Effector memory CD4-positive, alpha-beta T cell (primary cell): ENCODE data around the gene RANBP3L.
"Not testable (repeated sequence)": the region's sequence is repeated elsewhere in the genome, so short reads cannot be mapped to it uniquely, and the experiment has no call there.

Experiments
- DNase-seq, 3 donors: peaks; one replicate each; pipeline ENCODE4 v3.0.0-alpha.2; 2020
- H3K27ac ChIP-seq: 2 replicates; pipeline ENCODE4 v1.7.0; 2013; ENCODE audit warnings: mild to moderate bottlenecking, low read length, moderate library complexity; ENCODE audit not compliant: insufficient read depth, poor library complexity, severe bottlenecking
- H3K27me3 ChIP-seq: replicated peaks from 2 replicates; pipeline ENCODE4 v1.7.0; 2013; ENCODE audit warnings: mild to moderate bottlenecking, low read length; ENCODE audit not compliant: insufficient read depth, control insufficient read depth, poor library complexity, severe bottlenecking
- H3K36me3 ChIP-seq: 2 replicates; pipeline ENCODE4 v1.7.0; 2013; ENCODE audit warnings: mild to moderate bottlenecking, low read length, moderate library complexity; ENCODE audit not compliant: control insufficient read depth, insufficient read depth
- H3K4me1 ChIP-seq: 2 replicates; pipeline ENCODE4 v1.7.0; 2013; ENCODE audit warnings: low read length, mild to moderate bottlenecking; ENCODE audit not compliant: control insufficient read depth, insufficient read depth, poor library complexity, severe bottlenecking
- H3K4me3 ChIP-seq: 2 replicates; pipeline ENCODE4 v1.7.0; 2013; ENCODE audit warnings: low read length, low read depth, mild to moderate bottlenecking; ENCODE audit not compliant: insufficient read depth, poor library complexity, severe bottlenecking
- H3K9me3 ChIP-seq: 2 replicates; pipeline ENCODE4 v1.7.0; 2013; ENCODE audit warnings: mild to moderate bottlenecking, low read length, moderate library complexity; ENCODE audit not compliant: control insufficient read depth

RANBP3L gene

GRCh38 chr5:36209664-36210063 lies 92.0 kb downstream of the RANBP3L start:
- Histone ChIP-seq H3K27me3 (no peaks in the 10 kb centered on the region), H3K4me1 (no peaks in the 10 kb centered on the region), H3K27ac (no peak overlapping the region), H3K9me3 (no peaks in the 10 kb centered on the region), H3K4me3 (no peak overlapping the region), H3K36me3 (peaks cover 10% of the 10 kb centered on the region)
- no peak for DNase-seq

GRCh38 chr5:36208786-36209185 lies 92.9 kb downstream of the RANBP3L start:
- H3K36me3 ChIP-seq: peaks cover 7% of the 10 kb centered on the region
- no peak overlapping the region for H3K4me3 ChIP-seq

GRCh38 chr5:36206913-36207312 lies 94.8 kb downstream of the RANBP3L start:
- Histone ChIP-seq H3K4me1 (no peaks in the 10 kb centered on the region), H3K27ac (no peak overlapping the region)

More at GRCh38 chr5:36208786-36209185, 92.9 kb downstream of the RANBP3L start:
- no peaks in the 10 kb centered on the region for H3K9me3 ChIP-seq
- H3K4me1 ChIP-seq: no peaks in the 10 kb centered on the region
- no peaks in the 10 kb centered on the region for H3K27me3 ChIP-seq
- H3K27ac ChIP-seq: no peak overlapping the region
- DNase-seq: no peak

GRCh38 chr5:36205329-36205728 lies 96.4 kb downstream of the RANBP3L start:
- H3K27ac ChIP-seq: no peak overlapping the region

More at GRCh38 chr5:36206913-36207312, 94.8 kb downstream of the RANBP3L start:
- Histone ChIP-seq H3K27me3 (no peaks in the 10 kb centered on the region), H3K9me3 (no peaks in the 10 kb centered on the region), H3K36me3 (peaks cover 6% of the 10 kb centered on the region), H3K4me3 (no peak overlapping the region)
- DNase-seq: no peak

GRCh38 chr5:36202521-36202961 lies 99.2 kb downstream of the RANBP3L start:
- Histone ChIP-seq H3K27ac (no peak overlapping the region), H3K9me3 (no peaks in the 10 kb centered on the region), H3K36me3 (peaks cover 13% of the 10 kb centered on the region), H3K4me1 (no peaks in the 10 kb centered on the region), H3K27me3 (no peaks in the 10 kb centered on the region), H3K4me3 (no peak overlapping the region)
- no peak for DNase-seq

More at GRCh38 chr5:36205329-36205728, 96.4 kb downstream of the RANBP3L start:
- H3K27me3 ChIP-seq: no peaks in the 10 kb centered on the region
- no peak overlapping the region for H3K4me3 ChIP-seq
- peaks cover 13% of the 10 kb centered on the region for H3K36me3 ChIP-seq
- no peak for DNase-seq
- no peaks in the 10 kb centered on the region for H3K9me3 ChIP-seq
- H3K4me1 ChIP-seq: no peaks in the 10 kb centered on the region

- no peaks in the 10 kb centered on the region for H3K27me3 ChIP-seq
- no peak overlapping the region for H3K27ac ChIP-seq
- H3K4me3 ChIP-seq: no peak overlapping the region
- H3K9me3 ChIP-seq: no peaks in the 10 kb centered on the region
- no peaks in the 10 kb centered on the region for H3K4me1 ChIP-seq
- H3K36me3 ChIP-seq: peaks cover 13% of the 10 kb centered on the region
- no peak for DNase-seq
Observed at GRCh38 chr5:36200513-36200912, 101.2 kb downstream of the RANBP3L start.

GRCh38 chr5:36199620-36200019 lies 102.1 kb downstream of the RANBP3L start:
- Histone ChIP-seq H3K4me1 (no peaks in the 10 kb centered on the region), H3K27me3 (no peaks in the 10 kb centered on the region), H3K9me3 (no peaks in the 10 kb centered on the region), H3K36me3 (peaks cover 18% of the 10 kb centered on the region), H3K4me3 (no peak overlapping the region), H3K27ac (no peak overlapping the region)
- no peak for DNase-seq

- not testable (repeated sequence) for H3K9me3 ChIP-seq, DNase-seq, H3K27me3 ChIP-seq, H3K4me1 ChIP-seq, H3K27ac ChIP-seq, H3K4me3 ChIP-seq
- peaks cover 19% of the 10 kb centered on the region for H3K36me3 ChIP-seq
Observed at GRCh38 chr5:36198783-36199182, 102.9 kb downstream of the RANBP3L start.
